Motor neuron (in vitro differentiated cells): ENCODE data around the gene PLEKHA6. TPM values are rescaled to one million over a fixed set of nuclear protein-coding genes. Genes with fewer than 3 reads are reported as not detected.

Experiments
- ATAC-seq, 8 experiments: fragments of 200-7000 bp; cut with Tn5 transposase; replicated peaks in 6 of 8; 2 replicates each; pipeline ENCODE4 v1.8.0; 2021; ENCODE audit warnings: mild to moderate bottlenecking in 8 of 8, moderate library complexity in 8 of 8
- H3K27ac ChIP-seq, 2 donors: fragments of 250-450 bp; sonication (Bioruptor Pico); 2 replicates each; pipeline ENCODE4 v1.9.0; 2021; ENCODE audit warnings: antibody characterized with exemption in 2 of 2, mild to moderate bottlenecking in 2 of 2, moderate library complexity in 1 of 2
- H3K4me1 ChIP-seq, 2 donors: fragments of 250-450 bp; sonication (Bioruptor Pico); replicated peaks in 1 of 2; 2 replicates each; pipeline ENCODE4 v1.6.1; 2021; ENCODE audit warnings: antibody characterized with exemption in 2 of 2, mild to moderate bottlenecking in 2 of 2, moderate library complexity in 1 of 2
- H3K4me3 ChIP-seq, 5 donors: fragments of 250-450 bp; sonication (Bioruptor Pico); 2 replicates each; pipeline ENCODE4 v1.9.0; 2021; ENCODE audit warnings: antibody characterized with exemption in 5 of 5, mild to moderate bottlenecking in 5 of 5, moderate library complexity in 4 of 5
- WGBS, 10 experiments: fragments of 450-650 bp; shearing (Covaris generic); methylation state at CpG; one replicate each; pipeline ENCODE4 v1.0.0; 2022; 5-methylcytosine and 5-hydroxymethylcytosine counted together
- in situ Hi-C, 9 experiments: fragments of 400-800 bp; cut with MboI; loops; one replicate each; pipeline ENCODE4 v1.15.0; 2021; ENCODE audit warnings: low sequenced_read_pairs in 9 of 9, low pct_unique_long_range_greater_than_20kb in 2 of 9; ENCODE audit not compliant: unreplicated experiment in 9 of 9
- total RNA-seq, 8 experiments: library from RNA; unstranded; fragments of 300-600 nt; gene quantifications; 2 replicates each; pipeline versions ENCODE4 v1.2.3 to v1.2.4, GENCODE V29; 2022

PLEKHA6 gene
- total RNA-seq, 8 experiments from 2014 or later = 11.7 to 42.0 (median 24.0) TPM

- Histone ChIP-seq H3K27ac (peak overlapping the region in 1 of 2 donors; percentile 45), H3K4me1 (peaks cover 85 to 86% of the 10 kb centered on the region in 2 donors), H3K4me3 (no peak overlapping the region)
- in situ Hi-C loops = no loop called here
- ATAC-seq = peak in 4 of 8 experiments; percentile 1 to 5 (median 3)
- 50 to 80% (median 76%) methylated on average over 1 to 7 of the region's 9 CpGs; no CpG with 5 or more reads in 3 of the 10 experiments for WGBS, 10 experiments
These were observed 75.7 kb downstream of the PLEKHA6 start for GRCh38 chr1:204283711-204284651.

- peaks cover 89% of the 10 kb centered on the region in 2 donors for H3K4me1 ChIP-seq
- peak overlapping the region; percentile 45 to 65 for H3K27ac ChIP-seq
These were observed 76.9 kb downstream of the PLEKHA6 start for GRCh38 chr1:204282761-204283221.

GRCh38 chr1:204280099-204280961 lies 79.4 kb downstream of the PLEKHA6 start:
- no peak overlapping the region for H3K4me3 ChIP-seq
- peak overlapping the region in 1 of 2 donors; percentile 8 for H3K27ac ChIP-seq
- in situ Hi-C loops = no loop called here
- ATAC-seq = no peak
- H3K4me1 ChIP-seq = peaks cover 88 to 90% of the 10 kb centered on the region in 2 donors
- 59 to 100% (median 85%) methylated on average over 1 to 5 of the region's 5 CpGs; no CpG with 5 or more reads in 3 of the 10 experiments for WGBS, 10 experiments

More at GRCh38 chr1:204282761-204283221, 76.9 kb downstream of the PLEKHA6 start:
- peak in 7 of 8 experiments; percentile 9 to 74 (median 57) for ATAC-seq
- in situ Hi-C loops = no loop called here
- no peak overlapping the region for H3K4me3 ChIP-seq
- 21 to 53% (median 26%) methylated on average over 2 to 4 of the region's 11 CpGs; no CpG with 5 or more reads in 6 of the 10 experiments for WGBS, 10 experiments

- peaks cover 82 to 88% of the 10 kb centered on the region in 2 donors for H3K4me1 ChIP-seq
- ATAC-seq = no peak
- in situ Hi-C loops = no loop called here
- no peak overlapping the region for H3K27ac ChIP-seq
- no peak overlapping the region for H3K4me3 ChIP-seq
- 29 to 80% (median 49%) methylated on average over 1 to 3 of the region's 4 CpGs; no CpG with 5 or more reads in 4 of the 10 experiments for WGBS, 10 experiments
These were observed 80.8 kb downstream of the PLEKHA6 start for GRCh38 chr1:204278958-204279357.

GRCh38 chr1:204278251-204278650 lies 81.5 kb downstream of the PLEKHA6 start:
- in situ Hi-C loops = no loop called here
- WGBS, 10 experiments = 33 to 73% (median 60%) methylated on average over 1 to 4 of the region's 4 CpGs
- Histone ChIP-seq H3K27ac (peak overlapping the region in 1 of 2 donors; percentile 28), H3K4me3 (no peak overlapping the region), H3K4me1 (peaks cover 75 to 83% of the 10 kb centered on the region in 2 donors)
- ATAC-seq = no peak

- Histone ChIP-seq H3K4me3 (no peak overlapping the region), H3K27ac (peak overlapping the region; percentile 13 to 28), H3K4me1 (peaks cover 69 to 77% of the 10 kb centered on the region in 2 donors)
- in situ Hi-C loops = no loop called here
- ATAC-seq = peak in 5 of 8 experiments; percentile 46 to 89 (median 85)
- WGBS, 10 experiments = 42 to 86% (median 60%) methylated on average over 5 to 12 of the region's 14 CpGs; no CpG with 5 or more reads in 2 of the 10 experiments
These were observed 82.0 kb downstream of the PLEKHA6 start for GRCh38 chr1:204277563-204278219.

- Histone ChIP-seq H3K4me3 (no peak overlapping the region), H3K27ac (no peak overlapping the region), H3K4me1 (peaks cover 51 to 58% of the 10 kb centered on the region in 2 donors)
- no peak for ATAC-seq
- in situ Hi-C loops = no loop called here
- 70 to 85% (median 78%) methylated on average over 3 to 8 of the region's 9 CpGs; no CpG with 5 or more reads in 4 of the 10 experiments for WGBS, 10 experiments
These were observed 83.9 kb downstream of the PLEKHA6 start for GRCh38 chr1:204275695-204276370.

- peaks cover 37 to 44% of the 10 kb centered on the region in 2 donors for H3K4me1 ChIP-seq
- no peak overlapping the region for H3K4me3 ChIP-seq
- no peak for ATAC-seq
- 83 to 100% (median 95%) methylated on average over 1 to 2 of the region's 2 CpGs; no CpG with 5 or more reads in 6 of the 10 experiments for WGBS, 10 experiments
- in situ Hi-C loops = loop anchor here in 4 of 9 experiments (25.0 kb wide), 1 partner anchor 88 kb away; the partner anchor contains the start of gene PLEKHA6 (in 4 of the 4)
- no peak overlapping the region for H3K27ac ChIP-seq
These were observed 85.3 kb downstream of the PLEKHA6 start for GRCh38 chr1:204274446-204274845.

- no peak overlapping the region for H3K4me3 ChIP-seq
- no peak overlapping the region for H3K27ac ChIP-seq
- WGBS, 10 experiments = 0 to 89% (median 73%) methylated on average over 1 of the region's 1 CpG; no CpG with 5 or more reads in 4 of the 10 experiments
- H3K4me1 ChIP-seq = peaks cover 19 to 25% of the 10 kb centered on the region in 2 donors
- ATAC-seq = peak in 3 of 8 experiments; percentile 4 to 86 (median 53)
- in situ Hi-C loops = loop anchor here in 4 of 9 experiments (25.0 kb wide), 1 partner anchor 90 kb away; the partner anchor contains the start of gene PLEKHA6 (in 4 of the 4)
These were observed 87.2 kb downstream of the PLEKHA6 start for GRCh38 chr1:204272505-204272904.

GRCh38 chr1:204271970-204272369 lies 87.8 kb downstream of the PLEKHA6 start:
- no peak overlapping the region for H3K27ac ChIP-seq
- 71 to 92% (median 79%) methylated on average over 1 to 5 of the region's 6 CpGs; no CpG with 5 or more reads in 4 of the 10 experiments for WGBS, 10 experiments
- H3K4me3 ChIP-seq = no peak overlapping the region
- in situ Hi-C loops = loop anchor here in 4 of 9 experiments (25.0 kb wide), 1 partner anchor 90 kb away; the partner anchor contains the start of gene PLEKHA6 (in 4 of the 4)
- no peak for ATAC-seq
- peaks cover 15 to 25% of the 10 kb centered on the region in 2 donors for H3K4me1 ChIP-seq

- WGBS, 10 experiments = 87 to 100% (median 98%) methylated on average over 1 to 9 of the region's 9 CpGs; no CpG with 5 or more reads in 4 of the 10 experiments
- no peak overlapping the region for H3K4me3 ChIP-seq
- peak overlapping the region in 1 of 2 donors; percentile 11 for H3K27ac ChIP-seq
- H3K4me1 ChIP-seq = peaks cover 26 to 35% of the 10 kb centered on the region in 2 donors
- in situ Hi-C loops = loop anchor here in 4 of 9 experiments (25.0 kb wide), 1 partner anchor 94 kb away; the partner anchor contains the start of gene PLEKHA6 (in 4 of the 4)
- no peak for ATAC-seq
These were observed 91.6 kb downstream of the PLEKHA6 start for GRCh38 chr1:204268101-204268500.
